ENCODE measurements around the gene ONECUT1. TPM values are rescaled to one million over a fixed set of nuclear protein-coding genes. Genes with fewer than 3 reads are reported as not detected.
A peak's percentile ranks its signal among the peaks of the same experiment; 100 is the strongest.

ONECUT1 gene
- total and polyA plus RNA-seq, 2 of the 8 experiments (the other 6 are each of a cell fraction or from before 2014, with no cell fraction given): 0.65 to 6.4 TPM

DNA sequence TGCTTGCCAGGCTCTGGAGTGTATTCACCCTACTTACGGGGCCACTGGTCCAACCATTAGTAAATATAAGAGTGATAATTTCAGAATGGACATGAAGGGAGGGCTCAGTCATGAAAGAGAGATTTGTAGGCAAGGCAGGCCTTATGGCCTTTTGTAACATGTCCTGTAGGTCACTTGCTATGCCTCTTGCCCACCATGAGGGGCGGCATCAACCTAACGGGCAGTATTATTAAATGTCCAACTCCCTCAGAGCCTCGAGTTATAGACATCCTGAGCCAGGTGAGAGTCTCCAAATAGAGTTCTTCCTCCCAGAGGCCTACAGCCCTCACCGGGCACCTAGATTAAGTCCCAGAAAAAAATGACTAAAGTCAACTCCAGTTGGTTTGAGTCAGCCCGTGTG lies 30.2 kb downstream of the ONECUT1 start:
- Histone ChIP-seq H3K4ac (replicated peaks; ENCODE audit: insufficient read length, low read depth, low read length) (no peak overlapping the region), H4K20me1 (replicated peaks in 1 of 2; ENCODE audit: control insufficient read depth in 1 of 2, insufficient read depth in 2 of 2, low read length in 2 of 2) (no peaks in the 10 kb centered on the region), H3K79me1 (ENCODE audit: low read depth, low read length) (no peaks in the 10 kb centered on the region), H3K4me1 (replicated peaks in 1 of 4; ENCODE audit: control insufficient read depth in 3 of 4, insufficient read depth in 4 of 4, low read length in 3 of 4) (no peaks in the 10 kb centered on the region), H4K91ac (replicated peaks; ENCODE audit: insufficient read length, low read length) (no peak overlapping the region), H2BK5ac (ENCODE audit: low read depth, low read length) (no peak overlapping the region), H3K79me2 (ENCODE audit: control insufficient read depth in 1 of 2, insufficient read depth in 2 of 2, low read length in 2 of 2) (no peaks in the 10 kb centered on the region), H3K14ac (ENCODE audit: insufficient read length) (no peak overlapping the region), H3K56ac (replicated peaks; ENCODE audit: insufficient read length, low read depth, low read length) (no peak overlapping the region), H4K5ac (ENCODE audit: insufficient read length, low read depth, low read length) (no peak overlapping the region), H3K9me3 (ENCODE audit: insufficient read depth in 2 of 2, low read depth in 1 of 2, low read length in 1 of 2) (no peaks in the 10 kb centered on the region), H3K18ac (ENCODE audit: extremely low read depth, low read length) (no peak overlapping the region), H4K8ac (ENCODE audit: extremely low read depth, insufficient read depth, low read length) (no peak overlapping the region), H3K23ac (ENCODE audit: insufficient read length) (no peak overlapping the region), H2BK12ac (ENCODE audit: low read depth, low read length) (no peak overlapping the region), H2AK5ac (ENCODE audit: low read depth, low read length) (no peak overlapping the region), H2BK20ac (ENCODE audit: low read length) (no peak overlapping the region), H3K36me3 (ENCODE audit: control insufficient read depth in 2 of 4, insufficient read depth in 4 of 4, low read length in 3 of 4) (peaks cover 0 to 5% (median 0%) of the 10 kb centered on the region in 4 experiments; a peak in 1 of 8 replicates), H3K4me3 (ENCODE audit: extremely low read depth in 1 of 4, insufficient read depth in 2 of 4, low read depth in 3 of 4, low read length in 4 of 4) (no peak overlapping the region), H3K23me2 (ENCODE audit: low read depth, low read length) (no peaks in the 10 kb centered on the region), H3K9ac (replicated peaks in 1 of 4; ENCODE audit: extremely low read depth in 1 of 4, low read depth in 3 of 4, low read length in 3 of 4) (no peak overlapping the region), H3K4me2 (ENCODE audit: insufficient read depth in 1 of 2, low read depth in 2 of 2, low read length in 2 of 2) (no peak overlapping the region), H3K27ac (ENCODE audit: low read depth, low read length) (no peak overlapping the region), H2AFZ (ENCODE audit: low read length) (no peak overlapping the region), H3K27me3 (replicated peaks in 1 of 4; ENCODE audit: control insufficient read depth in 3 of 4, extremely low read depth in 1 of 4, insufficient read depth in 3 of 4, low read length in 3 of 4) (no peaks in the 10 kb centered on the region), H2BK120ac (replicated peaks; ENCODE audit: low read depth, low read length) (no peak overlapping the region), H2BK15ac (ENCODE audit: low read length) (no peak overlapping the region)
- peak; percentile 65 for FAIRE-seq
- POLR2A ChIA-PET (ENCODE audit: partially characterized antibody): no interaction called here
- CTCF ChIA-PET (ENCODE audit: partially characterized antibody): interaction anchor here (0.7 to 0.8 kb wide), 2 partner anchors 14 to 324 kb away, joined by 3 read pairs; no protein-coding TSS in a partner anchor
- 81% methylated on average over 6 of the region's 6 CpGs; no CpG with 5 or more reads in 1 of the 2 experiments for WGBS, 2 experiments (ENCODE audit: extremely low coverage in 1 of 2, insufficient coverage in 1 of 2, insufficient read length in 1 of 2, insufficient replicate concordance in 2 of 2, low coverage in 1 of 2, low lambda C conversion rate in 2 of 2, missing lambda C conversion rate in 1 of 2)
- TF ChIP-seq, protein P1, sequence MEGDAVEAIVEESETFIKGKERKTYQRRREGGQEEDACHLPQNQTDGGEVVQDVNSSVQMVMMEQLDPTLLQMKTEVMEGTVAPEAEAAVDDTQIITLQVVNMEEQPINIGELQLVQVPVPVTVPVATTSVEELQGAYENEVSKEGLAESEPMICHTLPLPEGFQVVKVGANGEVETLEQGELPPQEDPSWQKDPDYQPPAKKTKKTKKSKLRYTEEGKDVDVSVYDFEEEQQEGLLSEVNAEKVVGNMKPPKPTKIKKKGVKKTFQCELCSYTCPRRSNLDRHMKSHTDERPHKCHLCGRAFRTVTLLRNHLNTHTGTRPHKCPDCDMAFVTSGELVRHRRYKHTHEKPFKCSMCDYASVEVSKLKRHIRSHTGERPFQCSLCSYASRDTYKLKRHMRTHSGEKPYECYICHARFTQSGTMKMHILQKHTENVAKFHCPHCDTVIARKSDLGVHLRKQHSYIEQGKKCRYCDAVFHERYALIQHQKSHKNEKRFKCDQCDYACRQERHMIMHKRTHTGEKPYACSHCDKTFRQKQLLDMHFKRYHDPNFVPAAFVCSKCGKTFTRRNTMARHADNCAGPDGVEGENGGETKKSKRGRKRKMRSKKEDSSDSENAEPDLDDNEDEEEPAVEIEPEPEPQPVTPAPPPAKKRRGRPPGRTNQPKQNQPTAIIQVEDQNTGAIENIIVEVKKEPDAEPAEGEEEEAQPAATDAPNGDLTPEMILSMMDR (IDR thresholded peaks at IDR 0.05; ENCODE audit: control extremely low read depth in 1 of 3, insufficient read depth in 1 of 3, low read depth in 1 of 3, low read length in 3 of 3): peak; percentile 13 to 39 (median 37); a peak in 3 of 4 replicates
- peak; percentile 20 to 26; a peak in 2 of 4 replicates for TF ChIP-seq RAD21 (IDR thresholded peaks at IDR 0.05 in 1 of 2, conservative IDR thresholded peaks at IDR 0.05 in 1 of 2; ENCODE audit: low read depth in 2 of 2, low read length in 2 of 2)
- no peak for TF ChIP-seq BCL11A (IDR thresholded peaks at IDR 0.05; ENCODE audit: low read depth in 2 of 2, low read length in 2 of 2)
- DNase-seq (ENCODE audit: low read depth in 1 of 2, low spot score in 2 of 2): no peak
